Brain microvascular endothelial cell (primary cell): Measurements from ENCODE around the gene SLC22A3.

Experiments
- DNase-seq: peaks from one replicate; pipeline ENCODE4 v3.0.0-alpha.2; 2020
- H3K27ac ChIP-seq: fragments of 250-450 bp; sonication (Bioruptor Pico); 2 replicates; pipeline ENCODE4 v1.5.1; 2020; ENCODE audit warnings: mild to moderate bottlenecking, moderate library complexity
- H3K27me3 ChIP-seq: fragments of 250-450 bp; sonication (Bioruptor Pico); replicated peaks from 2 replicates; pipeline ENCODE4 v1.5.1; 2020; ENCODE audit warnings: mild to moderate bottlenecking
- H3K36me3 ChIP-seq: fragments of 250-450 bp; sonication (Bioruptor Pico); replicated peaks from 2 replicates; pipeline ENCODE4 v1.5.1; 2020; ENCODE audit warnings: mild to moderate bottlenecking
- H3K4me3 ChIP-seq: 2 replicates; pipeline ENCODE4 v1.5.1; 2011; ENCODE audit warnings: low read depth, mild to moderate bottlenecking, control low read depth, low read length, moderate library complexity
- in situ Hi-C: cut with HindIII; loops from 2 replicates; pipeline ENCODE4 v1.10.0; 2017; ENCODE audit warnings: low sequenced_read_pairs, low pct_ligation_motif_present
- TF ChIP-seq, protein P1 (sequence below): IDR thresholded peaks from 2 replicates; pipeline ENCODE4 v1.5.1; 2011; ENCODE audit warnings: low read depth, mild to moderate bottlenecking, moderate library complexity, low read length, control low read depth, inconsistent platforms; ENCODE audit errors: missing control alignments

The SLC22A3 gene

DNA sequence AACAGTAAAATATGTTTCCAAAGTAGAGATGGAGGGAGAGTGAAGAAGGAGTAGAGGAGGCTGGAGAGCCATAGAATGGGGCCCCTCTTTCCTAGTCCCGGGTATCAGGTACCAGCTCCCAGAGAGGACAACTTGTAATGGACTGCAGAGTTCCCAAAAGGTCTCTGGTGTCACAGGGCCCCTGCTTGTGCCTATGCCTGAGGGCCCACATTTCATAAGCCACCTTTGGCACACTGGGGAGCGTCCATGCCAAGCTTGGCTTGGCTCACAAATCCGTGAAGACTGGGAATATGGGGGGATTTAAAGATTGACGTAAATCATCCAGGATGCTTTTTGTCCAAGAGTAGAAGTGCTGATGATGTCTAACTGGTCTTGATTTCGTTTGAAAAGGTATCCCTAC lies 16.4 kb upstream of the SLC22A3 start:
- DNase-seq: no peak
- in situ Hi-C loops: no loop called here
- TF ChIP-seq, protein P1, sequence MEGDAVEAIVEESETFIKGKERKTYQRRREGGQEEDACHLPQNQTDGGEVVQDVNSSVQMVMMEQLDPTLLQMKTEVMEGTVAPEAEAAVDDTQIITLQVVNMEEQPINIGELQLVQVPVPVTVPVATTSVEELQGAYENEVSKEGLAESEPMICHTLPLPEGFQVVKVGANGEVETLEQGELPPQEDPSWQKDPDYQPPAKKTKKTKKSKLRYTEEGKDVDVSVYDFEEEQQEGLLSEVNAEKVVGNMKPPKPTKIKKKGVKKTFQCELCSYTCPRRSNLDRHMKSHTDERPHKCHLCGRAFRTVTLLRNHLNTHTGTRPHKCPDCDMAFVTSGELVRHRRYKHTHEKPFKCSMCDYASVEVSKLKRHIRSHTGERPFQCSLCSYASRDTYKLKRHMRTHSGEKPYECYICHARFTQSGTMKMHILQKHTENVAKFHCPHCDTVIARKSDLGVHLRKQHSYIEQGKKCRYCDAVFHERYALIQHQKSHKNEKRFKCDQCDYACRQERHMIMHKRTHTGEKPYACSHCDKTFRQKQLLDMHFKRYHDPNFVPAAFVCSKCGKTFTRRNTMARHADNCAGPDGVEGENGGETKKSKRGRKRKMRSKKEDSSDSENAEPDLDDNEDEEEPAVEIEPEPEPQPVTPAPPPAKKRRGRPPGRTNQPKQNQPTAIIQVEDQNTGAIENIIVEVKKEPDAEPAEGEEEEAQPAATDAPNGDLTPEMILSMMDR: no peak

DNA sequence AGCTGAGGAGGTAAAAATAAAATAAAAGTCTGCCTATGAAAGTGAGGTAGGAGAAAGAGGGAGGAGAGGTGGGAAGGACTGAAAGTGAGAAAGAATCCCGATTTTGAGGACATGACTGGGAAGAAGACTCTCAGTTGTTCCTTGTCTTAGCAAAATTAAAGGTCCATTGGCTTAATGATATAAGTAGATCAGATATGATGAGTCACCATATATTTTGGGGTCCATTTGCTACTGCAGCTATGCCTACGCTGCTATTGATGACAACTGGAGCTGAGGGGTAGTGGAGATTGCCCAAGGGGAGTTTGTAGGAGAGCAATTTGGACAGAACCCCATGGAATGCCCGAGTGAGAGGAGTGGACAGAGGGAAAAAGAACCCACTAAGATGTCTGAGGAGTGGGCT lies 15.1 kb upstream of the SLC22A3 start:
- H3K4me3 ChIP-seq: no peak overlapping the region
- no peaks in the 10 kb centered on the region for H3K36me3 ChIP-seq
- no peak overlapping the region for H3K27ac ChIP-seq
- TF ChIP-seq, protein P1: no peak
- H3K27me3 ChIP-seq: no peaks in the 10 kb centered on the region
- in situ Hi-C loops: no loop called here
- no peak for DNase-seq

More for the DNA sequence above, 16.4 kb upstream of the SLC22A3 start:
- Histone ChIP-seq H3K4me3 (no peak overlapping the region), H3K27me3 (no peaks in the 10 kb centered on the region), H3K36me3 (no peaks in the 10 kb centered on the region), H3K27ac (no peak overlapping the region)

DNA sequence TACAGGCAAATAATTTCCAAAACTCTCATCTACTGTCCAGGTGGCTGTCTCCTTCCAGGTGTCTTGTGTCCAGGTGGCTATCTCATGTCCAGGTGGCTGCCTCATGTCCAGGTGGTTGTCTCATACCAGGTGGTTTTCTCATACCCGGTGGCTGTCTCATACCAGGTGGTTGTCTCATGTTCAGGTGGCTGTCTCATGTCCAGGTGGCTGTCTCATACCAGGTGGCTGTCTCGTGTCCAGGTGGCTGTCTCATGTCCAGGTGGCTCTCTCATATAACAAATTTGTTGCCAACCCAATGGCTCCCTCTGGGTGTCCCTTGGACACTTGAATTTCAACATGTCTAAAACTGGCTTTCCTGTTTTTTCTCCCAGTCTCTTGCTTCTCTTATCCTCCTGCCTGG lies 14.3 kb upstream of the SLC22A3 start:
- DNase-seq: no peak
- TF ChIP-seq, protein P1: no peak
- Histone ChIP-seq H3K27me3 (no peaks in the 10 kb centered on the region), H3K27ac (no peak overlapping the region), H3K4me3 (no peak overlapping the region), H3K36me3 (no peaks in the 10 kb centered on the region)
- in situ Hi-C loops: no loop called here

DNA sequence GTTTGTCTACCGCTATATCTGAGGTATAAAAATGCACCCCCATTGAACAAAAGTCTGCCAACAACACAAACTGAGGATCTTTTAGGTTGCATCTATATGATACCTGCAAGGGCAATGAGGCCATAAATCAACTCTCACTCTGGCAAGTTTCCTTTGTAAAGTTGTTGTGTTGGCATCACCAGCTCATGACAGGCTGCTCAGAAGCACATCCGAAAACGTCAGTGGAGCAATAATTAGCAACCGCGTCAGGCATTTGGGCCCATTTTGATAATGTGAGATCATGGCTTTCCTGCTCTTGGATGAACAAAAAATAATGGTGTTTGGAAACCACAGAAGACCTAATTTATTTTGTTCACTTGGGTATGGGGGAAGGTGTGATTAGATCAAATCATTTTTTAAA lies 12.0 kb upstream of the SLC22A3 start:
- Histone ChIP-seq H3K27ac (no peak overlapping the region), H3K36me3 (no peaks in the 10 kb centered on the region), H3K4me3 (no peak overlapping the region), H3K27me3 (no peaks in the 10 kb centered on the region)
- no peak for DNase-seq
- TF ChIP-seq, protein P1: no peak
- in situ Hi-C loops: no loop called here

DNA sequence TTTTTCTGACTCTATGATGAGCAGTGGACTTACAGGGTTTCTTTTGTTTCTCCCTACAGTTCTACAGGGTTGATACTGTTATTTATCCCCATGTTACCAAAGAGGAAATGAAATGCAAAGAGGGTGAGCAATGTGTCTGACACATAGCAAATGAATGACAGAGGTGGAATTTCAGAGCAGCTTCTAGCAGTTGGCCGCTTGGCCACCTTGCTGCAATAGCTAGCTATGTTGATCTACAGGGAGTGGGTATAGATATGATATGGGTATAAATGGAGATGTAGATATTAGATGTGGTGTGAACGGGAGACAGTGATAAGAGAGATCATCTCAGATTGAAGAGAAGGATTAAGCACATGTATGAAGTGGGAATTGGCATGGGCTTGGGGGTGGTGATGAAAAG lies 10.9 kb upstream of the SLC22A3 start:
- in situ Hi-C loops: no loop called here
- TF ChIP-seq, protein P1: no peak

DNA sequence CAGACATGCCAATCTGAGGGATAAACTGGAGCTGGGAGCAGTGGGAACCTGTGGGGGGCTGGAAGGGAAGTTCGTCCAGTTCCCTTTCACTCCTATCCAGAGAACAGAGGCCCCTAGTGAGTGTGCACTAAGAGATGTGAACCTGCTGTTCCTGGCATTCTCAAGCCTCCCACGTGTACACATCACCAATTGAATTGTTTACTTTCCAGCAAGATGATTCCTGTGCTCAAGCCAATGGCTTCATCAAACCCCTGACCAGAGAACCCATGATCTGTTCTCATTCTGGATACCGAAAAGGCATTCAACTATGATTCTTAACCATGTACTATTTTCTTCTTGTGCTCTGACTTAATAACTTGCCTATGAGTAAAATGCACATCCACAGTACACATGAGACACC lies 10.2 kb upstream of the SLC22A3 start:
- Histone ChIP-seq H3K4me3 (no peak overlapping the region), H3K27me3 (no peaks in the 10 kb centered on the region), H3K27ac (no peak overlapping the region), H3K36me3 (no peaks in the 10 kb centered on the region)
- TF ChIP-seq, protein P1: no peak
- no peak for DNase-seq
- in situ Hi-C loops: no loop called here

More for the DNA sequence above, 10.9 kb upstream of the SLC22A3 start:
- H3K27me3 ChIP-seq: no peaks in the 10 kb centered on the region
- DNase-seq: peak; percentile 62
- H3K4me3 ChIP-seq: no peak overlapping the region
- no peaks in the 10 kb centered on the region for H3K36me3 ChIP-seq
- no peak overlapping the region for H3K27ac ChIP-seq
